NCI-H2227 treated with DMSO at 0.1 percent for 48 hours (cell line): ENCODE results near the gene CD80.
"Not testable (repeated sequence)": the region's sequence is repeated elsewhere in the genome, so short reads cannot be mapped to it uniquely, and the experiment has no call there.

Experiments
- DNase-seq: peaks from one replicate; lab custom pipeline; 2025; lab: John Stamatoyannopoulos, UW

CD80 gene, protein sequence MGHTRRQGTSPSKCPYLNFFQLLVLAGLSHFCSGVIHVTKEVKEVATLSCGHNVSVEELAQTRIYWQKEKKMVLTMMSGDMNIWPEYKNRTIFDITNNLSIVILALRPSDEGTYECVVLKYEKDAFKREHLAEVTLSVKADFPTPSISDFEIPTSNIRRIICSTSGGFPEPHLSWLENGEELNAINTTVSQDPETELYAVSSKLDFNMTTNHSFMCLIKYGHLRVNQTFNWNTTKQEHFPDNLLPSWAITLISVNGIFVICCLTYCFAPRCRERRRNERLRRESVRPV

DNA sequence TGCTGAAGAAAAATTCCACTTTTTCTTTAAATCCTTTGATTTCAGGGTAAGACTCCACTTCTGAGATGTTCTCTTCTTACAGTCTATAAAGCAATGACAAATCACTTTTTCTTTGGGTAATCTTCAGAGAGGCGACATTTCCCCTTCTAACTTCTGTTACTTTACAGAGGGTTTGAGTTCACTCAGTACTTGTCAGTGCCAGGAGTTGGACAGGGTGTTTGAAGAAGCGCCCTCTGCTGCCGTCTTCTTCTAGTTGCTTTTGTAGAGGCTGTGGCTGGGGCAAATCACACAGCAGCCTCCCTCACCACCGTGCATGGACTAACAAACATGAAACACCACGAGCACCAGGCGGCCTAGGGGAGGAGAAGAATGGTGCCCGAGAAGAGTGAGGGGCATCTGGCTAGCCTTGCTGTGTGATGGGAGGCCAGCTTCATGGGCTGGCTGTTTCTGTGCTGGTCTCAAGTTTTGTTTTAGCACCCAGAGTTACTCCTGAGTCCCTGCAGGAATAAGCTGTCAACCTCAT is at the start of gene CD80:
Gene CD80 (minus strand): TSS at position 174 of the 523 bp plus-strand sequence. CDS start 1,886 bp downstream, outside the sequence.
- no peak for DNase-seq

DNA sequence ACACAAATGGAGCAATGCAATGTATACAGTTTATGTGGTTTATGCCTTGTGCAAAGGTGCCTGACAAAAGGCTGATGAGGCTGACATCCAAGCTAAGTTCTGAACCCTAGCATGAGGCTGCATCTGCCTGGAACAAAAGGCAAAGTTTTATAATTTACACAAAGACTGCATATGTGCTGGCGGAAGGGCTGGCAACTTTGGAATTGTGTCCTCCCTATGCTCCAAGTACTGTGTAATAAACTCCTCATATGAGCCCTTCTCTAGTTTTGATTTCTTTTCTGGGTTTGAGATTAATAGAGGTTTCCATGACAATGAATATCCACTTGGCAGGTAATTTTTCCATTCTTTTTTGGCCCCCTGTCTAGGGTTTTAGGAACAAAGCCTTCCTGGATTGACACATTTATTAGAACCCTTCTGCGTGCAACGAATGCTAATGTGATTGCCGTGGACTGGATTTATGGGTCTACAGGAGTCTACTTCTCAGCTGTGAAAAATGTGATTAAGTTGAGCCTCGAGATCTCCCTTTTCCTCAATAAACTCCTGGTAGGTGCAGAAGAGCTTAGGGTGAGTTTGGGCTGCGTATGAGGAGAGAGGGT is 49.1 kb upstream of the CD80 start:
- no peak for DNase-seq

DNA sequence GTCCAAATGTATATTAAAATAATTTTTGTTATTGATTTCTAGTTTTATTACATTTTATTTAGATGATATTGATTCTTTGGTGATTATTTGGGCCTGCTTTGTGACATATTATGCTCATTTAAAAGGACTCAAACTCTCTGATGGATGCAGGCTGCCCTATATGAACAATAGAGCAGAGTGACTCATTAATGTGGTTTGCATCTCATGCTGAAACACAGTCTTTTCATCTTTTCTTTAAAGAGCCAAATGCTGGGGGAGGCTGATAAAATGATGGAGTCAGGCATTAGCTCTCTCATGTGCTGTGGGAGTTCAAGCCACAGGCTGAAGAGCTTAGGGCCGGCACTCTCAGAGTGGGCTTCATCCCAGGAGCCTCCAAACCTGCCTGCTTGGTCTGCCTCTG is 45.5 kb upstream of the CD80 start:
- DNase-seq, result no peak

DNA sequence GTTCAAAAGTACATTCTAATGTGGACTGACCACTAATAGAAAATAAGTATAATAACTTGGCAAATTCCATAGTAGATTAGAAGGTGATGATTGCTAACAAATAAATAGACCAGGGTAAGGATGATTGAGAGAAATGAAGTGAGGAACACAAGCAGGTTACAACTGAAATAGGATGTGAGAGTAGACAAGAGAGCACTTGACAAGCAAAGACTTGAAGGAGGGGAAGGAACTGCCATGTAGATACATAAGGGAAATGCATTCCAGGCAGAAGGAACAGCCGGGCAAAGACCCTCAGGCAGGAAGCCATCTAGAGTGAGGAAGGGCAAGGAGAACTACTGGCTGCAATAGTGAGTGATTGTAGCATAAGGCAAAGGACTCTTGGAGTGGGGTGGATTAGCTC is 43.3 kb upstream of the CD80 start:
- no peak for DNase-seq

DNA sequence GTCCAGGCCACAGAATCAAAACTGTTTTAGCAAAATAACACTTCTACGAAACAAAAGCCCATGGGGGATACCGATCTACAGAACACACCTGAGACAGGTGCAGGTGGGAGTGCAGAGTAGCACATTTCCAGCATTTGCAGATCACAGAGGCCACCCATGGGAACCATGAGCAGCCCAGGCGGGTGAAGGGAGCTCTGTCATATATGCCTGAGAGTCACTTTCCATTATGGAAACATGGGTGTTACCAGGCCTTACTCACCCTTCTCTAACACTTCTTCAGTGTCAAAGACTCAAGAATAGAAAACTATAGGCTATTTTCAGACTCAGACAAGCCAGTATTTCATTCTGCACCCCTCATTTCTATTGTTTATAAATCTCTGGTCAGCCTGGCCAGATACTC is 41.7 kb upstream of the CD80 start:
- no peak for DNase-seq

DNA sequence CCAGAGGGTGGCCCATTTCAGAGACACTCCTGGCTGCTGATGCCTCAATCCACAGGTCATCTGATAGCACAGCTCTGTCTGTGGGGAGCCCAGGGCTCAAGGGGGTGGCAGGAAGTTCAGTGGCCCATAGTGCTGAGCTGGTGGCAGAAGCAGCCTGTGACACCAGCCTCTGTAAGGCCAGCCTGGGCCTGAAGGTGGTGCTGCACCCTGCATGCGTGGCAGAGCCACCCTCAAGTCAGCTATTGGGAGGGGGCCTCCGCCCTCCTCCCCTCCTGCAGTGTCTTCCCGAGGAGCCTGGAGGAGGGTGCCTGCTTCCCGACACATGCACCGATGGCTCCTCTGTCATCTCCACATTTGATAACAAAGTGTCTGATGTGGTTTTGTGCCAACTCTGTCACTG is 41.3 kb upstream of the CD80 start:
- no peak for DNase-seq

DNA sequence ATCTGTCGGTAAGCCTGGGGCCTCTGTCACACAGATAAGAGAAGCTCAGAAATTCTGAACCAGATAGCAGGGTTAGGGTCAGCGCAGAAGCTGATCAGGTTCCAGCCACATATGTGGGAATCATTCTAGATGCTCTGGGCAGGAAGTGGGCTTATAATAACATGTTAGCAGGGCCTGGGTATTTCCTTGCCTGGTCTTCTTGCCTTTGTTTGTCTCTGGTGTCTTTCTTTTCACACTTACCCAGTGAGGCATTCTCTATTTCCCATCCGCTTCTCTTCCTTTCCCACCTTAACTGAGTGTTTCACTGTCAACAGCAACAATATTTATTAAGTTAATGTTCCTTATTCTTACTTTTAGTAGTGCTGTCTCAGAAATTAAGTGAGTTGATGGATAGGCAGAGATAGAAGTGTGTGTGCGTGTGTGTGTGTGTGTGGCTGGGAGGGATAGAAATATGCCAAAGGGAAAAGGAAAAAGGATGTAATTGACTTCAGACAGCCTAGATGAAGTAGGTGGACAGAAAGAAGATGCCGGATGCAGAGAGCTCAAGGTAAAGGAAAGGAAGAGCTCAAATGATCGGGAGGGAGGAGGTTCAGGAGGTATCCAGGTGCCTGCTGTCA is 40.3 kb upstream of the CD80 start:
- DNase-seq, result no peak

DNA sequence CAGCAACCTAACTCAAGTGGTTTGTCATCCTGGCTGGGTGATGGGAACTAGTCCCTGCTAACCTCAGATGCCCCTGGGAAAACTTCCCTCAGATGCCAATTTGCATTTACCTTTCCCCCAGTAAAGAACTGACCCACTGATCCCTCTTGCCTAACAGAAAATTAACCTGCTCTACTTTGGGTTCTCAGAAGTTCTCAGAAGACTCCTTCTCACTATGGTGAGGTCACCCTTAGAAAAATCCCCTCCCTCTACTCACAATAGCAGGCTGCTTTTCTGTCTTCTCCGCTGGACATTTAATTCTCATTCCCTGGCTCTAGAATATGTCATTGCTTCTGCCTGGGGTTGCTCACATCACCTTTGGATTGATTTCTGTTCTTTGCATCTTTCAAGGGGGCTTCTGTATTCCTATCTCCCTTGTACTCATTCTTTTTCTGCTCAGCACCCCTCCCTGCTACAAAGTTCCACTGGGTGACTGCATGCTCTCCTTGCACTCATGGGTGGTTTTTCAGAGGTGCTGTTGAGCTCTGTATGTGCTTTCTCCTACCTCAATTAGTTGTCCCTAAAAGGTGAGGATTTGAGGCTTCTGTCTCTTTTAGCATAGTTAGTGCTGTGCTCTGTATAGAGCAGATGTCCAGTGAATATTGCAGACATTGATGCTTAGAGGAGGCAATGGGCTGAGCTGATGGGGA is 39.1 kb upstream of the CD80 start:
- no peak for DNase-seq

DNA sequence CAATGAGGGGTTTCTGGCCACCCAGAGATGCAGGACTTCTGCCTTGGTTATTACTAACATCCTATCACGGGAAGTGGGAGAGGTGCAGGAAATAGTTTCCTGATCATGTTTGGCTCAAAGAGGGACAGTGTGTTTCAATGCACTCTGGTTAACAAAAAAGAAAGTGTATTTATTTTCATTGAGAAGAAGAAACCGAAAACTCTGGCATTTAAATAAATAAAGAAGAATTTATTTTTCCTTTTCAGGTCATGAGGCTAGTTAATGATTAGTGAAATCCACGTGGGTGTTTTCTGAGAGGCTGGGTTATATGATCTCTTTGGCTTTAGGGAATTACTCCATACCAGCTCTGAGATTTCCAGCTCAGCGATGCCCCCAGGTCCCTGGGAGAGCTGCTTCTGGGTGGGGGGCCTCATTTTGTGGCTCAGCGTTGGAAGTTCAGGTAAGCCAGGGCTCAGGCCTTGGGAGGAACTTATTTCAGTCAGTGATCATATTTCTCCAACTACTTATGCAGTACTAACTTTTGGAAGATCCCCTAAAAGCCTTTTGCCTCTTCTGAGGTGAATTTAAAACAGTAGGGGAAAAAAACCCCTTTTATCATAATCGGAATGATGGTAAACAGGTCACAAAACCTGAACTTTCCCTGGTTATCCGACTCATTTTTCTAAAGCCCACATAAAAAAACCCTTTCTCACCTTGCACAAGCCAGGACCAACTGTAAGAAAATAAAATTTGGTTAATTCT is 38.3 kb upstream of the CD80 start, which contains the start of gene PLA1A:
Gene PLA1A (plus strand): TSS at position 338 of the 741 bp plus-strand sequence. CDS start 29 bp downstream, at position 367.
- no peak for DNase-seq

DNA sequence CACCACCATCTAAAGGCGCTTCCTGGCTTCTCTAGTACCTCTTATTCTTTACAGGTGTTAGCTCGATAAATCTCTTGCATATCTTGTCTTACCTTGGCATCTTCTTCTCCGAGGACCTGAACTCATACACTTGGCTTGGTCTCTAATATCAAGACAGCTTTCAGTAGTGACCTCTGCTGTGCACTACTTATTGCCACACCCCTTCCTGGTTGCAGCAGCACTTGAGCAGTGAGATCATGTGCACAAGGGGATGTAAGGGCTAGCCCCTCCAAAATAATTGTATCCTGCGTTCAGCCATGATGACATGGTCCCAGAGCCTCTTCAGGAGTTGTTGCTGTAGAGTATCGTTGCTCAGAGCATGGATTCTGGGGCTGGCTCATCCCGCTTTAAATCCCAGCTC is 37.0 kb upstream of the CD80 start:
- no peak for DNase-seq

DNA sequence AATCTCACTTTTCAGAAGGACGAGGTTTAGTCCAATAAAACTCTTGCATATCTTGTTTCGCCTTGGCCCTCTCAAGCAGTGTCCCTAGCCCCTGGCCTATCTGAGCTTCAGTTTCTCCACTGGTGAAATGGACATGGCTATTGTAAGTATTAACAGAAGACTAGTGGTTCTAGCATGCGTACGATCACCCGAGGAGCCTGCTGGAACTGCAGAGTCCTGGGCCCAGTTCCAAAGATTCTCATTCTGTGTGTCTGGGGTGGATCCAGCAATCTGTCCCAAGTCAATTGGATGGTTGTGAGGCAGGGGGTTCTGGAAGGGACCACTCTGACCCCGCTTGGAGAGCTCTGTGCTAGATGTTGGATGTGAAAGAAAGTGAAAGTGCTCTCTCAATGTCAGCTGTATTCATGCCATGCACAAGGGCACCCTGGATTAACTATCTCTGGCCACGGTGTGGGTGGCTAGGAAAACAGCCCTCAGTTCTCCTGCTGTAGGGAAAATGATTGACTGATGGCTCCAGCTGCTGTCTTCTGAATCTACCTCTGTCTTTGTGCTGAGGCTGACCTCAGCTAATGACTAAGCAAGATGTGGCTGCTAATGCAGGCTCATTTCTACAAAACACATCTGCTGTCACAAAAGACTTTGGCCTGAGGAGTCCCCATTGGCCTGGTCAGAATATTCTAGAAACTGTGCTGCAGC is 36.4 kb upstream of the CD80 start:
- no peak for DNase-seq

DNA sequence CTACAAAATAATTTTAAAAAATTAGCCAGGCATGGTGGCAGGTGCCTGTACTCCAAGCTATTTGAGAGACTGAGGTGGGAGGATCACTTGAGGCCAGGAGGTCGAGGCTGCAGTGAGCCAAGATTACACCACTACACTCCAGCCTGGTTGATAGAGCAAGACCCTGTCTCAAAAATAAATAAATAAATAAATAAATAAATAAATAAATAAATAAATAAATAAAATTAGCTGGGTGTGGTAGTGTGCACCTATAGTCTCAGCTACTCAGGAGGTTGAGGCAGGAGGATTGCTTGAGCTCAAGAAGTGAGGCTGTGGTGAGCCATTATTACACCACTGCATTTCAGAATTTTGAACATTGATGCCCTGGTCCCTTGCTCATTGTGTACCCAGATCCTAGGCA is 35.5 kb upstream of the CD80 start:
- not testable (repeated sequence) for DNase-seq

DNA sequence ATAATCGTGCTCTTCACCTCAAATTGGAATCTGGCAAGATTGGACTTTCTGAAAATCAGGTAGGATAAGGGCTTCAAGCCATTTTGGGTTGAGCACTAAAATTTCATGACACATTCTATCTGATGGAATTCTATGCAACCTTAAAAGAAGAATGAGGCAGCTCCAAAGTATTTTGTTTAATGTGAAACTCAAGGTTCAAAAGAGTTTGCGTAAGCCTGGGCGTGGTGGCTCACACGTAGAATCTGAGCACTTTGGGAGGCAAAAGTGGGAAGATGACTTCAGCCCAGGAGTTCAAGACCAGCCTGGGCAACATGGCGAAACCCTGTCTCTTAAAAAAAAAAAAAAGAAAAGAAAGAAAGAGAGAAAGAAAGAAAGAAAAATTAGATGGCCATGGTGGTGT is 34.7 kb upstream of the CD80 start:
- DNase-seq, result no peak

DNA sequence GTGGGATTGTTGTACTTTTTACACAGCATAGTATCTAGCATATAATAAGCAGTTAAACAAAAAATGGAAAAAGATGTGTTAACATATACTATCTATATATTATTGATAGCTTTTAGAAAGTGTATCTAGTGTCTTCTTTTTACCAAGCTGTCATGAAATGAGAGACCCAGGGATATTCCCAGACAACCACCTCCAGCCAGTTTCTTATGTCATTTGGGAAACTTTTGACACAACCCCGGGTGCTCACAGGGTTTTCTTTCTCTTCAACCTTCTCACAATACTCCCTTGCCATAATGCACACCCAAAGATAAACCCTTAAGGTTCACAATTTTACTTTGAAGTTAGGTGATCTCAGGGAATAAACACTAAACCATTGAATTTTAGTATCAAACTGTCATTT is 33.4 kb upstream of the CD80 start:
- no peak for DNase-seq

DNA sequence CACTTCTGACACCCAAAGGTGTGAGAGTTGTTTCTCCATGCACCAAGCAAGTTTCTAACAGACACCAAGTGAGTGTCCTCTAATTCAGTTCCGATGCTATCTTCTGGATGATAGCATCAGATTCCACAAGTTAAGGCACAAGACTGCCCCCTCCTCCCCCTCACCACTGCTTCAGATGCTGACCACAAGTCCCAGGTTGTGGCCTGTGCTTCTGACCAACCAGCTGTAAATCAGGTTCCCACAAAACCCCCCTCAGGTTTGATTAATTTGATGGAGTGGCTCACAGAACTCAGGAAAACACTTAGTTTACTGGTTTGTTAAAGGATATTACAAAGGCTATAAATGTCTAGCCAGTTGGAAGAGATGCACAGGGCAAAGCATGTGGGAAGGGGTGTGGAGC is 31.3 kb upstream of the CD80 start:
- DNase-seq, result no peak

DNA sequence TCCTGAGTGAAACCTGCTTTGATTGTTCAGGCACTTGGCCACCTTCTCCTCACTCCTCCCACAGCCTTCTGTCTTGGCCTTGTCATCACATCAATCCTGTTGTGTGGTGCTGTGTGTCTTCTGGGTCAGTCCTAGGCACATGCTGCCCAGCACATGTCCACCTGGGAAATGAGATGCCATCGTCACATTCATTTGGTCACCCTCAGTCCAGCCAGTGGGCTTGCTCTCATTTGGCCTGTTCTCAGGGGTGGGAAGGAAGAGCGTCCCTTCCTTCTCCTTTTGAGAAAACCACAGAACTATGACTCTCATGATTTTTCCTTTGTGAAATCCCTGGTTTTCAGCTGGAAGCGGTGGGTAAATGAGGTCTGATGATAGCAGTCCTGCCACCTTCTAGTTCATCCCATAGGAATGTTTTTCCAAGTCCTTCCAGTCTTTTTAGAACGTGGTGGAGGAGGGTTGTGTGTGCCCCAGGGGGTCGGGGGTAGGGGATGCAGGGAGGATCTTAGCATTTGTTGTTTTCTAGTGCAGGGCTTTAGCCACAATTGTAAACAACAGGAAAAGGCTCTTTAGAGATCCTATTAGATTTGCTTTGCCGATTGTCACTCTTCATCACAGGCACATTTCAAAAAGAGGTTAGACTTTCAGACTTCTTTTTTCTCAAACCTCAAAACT is 29.8 kb upstream of the CD80 start:
- DNase-seq, result no peak

DNA sequence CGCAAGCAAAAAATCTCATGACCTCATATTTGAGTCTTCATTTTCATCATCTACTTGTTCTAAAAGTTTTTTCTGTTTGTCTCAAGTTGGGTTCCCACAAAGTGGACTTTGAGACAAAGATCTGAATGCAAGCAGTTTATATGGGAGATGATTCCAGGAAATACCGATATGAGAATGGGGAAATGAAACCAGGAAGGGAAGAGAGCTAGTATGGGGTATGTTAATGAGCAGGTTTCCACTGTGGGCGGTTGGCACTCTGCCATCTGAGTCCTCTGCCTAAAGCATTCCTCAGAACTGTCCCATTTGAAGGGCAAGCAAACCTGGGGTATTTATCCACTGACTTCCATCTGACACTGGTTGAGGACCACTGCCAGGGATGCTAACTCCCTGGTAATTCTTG is 28.7 kb upstream of the CD80 start:
- DNase-seq, result no peak

DNA sequence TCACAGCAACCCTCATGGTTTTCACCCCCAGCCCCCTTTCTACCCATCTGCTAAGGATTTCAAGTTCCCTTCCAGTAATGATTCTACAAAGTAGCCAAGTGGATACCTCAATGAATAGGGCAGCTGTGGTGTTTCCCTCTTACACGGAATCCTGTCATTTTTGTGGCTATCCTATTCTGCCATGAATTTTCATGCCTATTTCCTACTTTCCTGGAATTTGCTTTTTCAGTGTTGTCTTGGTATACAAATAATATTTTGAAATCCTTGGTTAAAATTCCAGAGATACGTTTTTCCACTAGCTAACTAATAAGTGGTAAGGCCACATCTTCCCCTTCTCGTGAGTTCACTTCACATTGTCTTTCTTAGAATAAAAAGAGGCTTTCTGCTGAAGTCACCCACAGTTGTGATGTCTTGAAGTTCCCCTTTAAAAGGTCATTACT is 27.3 kb upstream of the CD80 start:
- DNase-seq, result no peak

DNA sequence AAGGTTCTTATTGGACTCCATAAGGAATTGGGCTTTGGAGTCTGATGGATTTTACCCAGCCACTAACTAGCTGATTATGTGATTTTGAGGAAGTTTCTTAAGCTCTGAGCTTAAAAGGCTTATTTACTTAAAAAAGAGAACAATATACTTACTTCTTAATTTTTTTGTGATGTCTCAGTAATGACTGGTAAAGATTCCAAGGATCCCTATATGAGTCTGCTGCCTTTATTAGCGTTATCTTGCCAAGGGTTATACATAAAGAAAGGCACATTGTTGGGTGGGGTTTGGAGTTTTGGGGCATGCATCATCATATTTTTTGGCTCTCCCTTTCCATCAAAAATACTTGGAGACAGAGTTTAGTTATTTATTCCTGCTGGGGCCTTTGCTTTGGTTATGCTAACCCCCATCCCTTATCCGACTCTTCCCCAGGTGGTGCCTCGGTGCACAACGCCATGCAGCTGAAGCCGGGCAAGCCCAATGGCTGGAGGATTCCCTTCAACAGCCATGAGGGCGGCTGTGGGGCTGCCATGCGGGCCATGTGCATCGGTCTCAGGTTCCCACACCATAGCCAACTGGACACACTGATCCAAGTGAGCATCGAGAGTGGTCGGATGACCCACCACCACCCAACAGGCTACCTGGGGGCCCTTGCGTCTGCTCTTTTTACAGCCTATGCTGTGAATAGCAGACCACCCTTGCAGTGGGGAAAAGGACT is 26.6 kb upstream of the CD80 start:
- no peak for DNase-seq

DNA sequence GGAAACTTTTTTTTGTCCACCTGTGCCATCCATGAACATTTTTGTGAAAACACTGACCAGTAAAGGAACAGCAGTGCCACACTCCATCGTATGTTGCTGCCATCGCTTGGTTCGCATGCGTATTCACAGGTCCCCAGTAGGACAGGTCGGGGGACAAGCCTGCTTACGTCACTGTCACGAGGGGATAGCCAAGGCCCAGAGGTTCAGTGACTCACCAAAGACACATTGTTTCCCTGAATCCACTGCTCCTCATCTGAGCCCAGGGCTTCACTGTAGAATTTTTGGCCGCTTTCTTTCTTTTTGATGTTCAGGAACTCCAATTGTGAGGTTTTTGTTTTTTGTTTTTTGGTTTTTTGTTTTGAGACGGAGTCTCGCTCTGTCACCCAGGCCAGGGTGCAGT is 25.8 kb upstream of the CD80 start:
- no peak for DNase-seq
